ENCODE measurements around the gene EVC. TPM values are rescaled to one million over a fixed set of nuclear protein-coding genes. Genes with fewer than 3 reads are reported as not detected.

The EVC gene
- total RNA-seq, 1 experiment from 2014 or later = not detected

- no peaks in the 10 kb centered on the region for H3K4me1 Mint-ChIP-seq (ENCODE audit: low read depth, unreplicated experiment)
- no peaks in the 10 kb centered on the region for H3K36me3 Mint-ChIP-seq (ENCODE audit: insufficient read depth, unreplicated experiment)
- H3K27me3 Mint-ChIP-seq (ENCODE audit: unreplicated experiment) = no peaks in the 10 kb centered on the region
- H3K9me3 Mint-ChIP-seq (ENCODE audit: low read depth, unreplicated experiment) = peaks cover 3% of the 10 kb centered on the region
- no TSS peak for BruUV-seq (replicated peaks)
- no peak for DNase-seq
- intact Hi-C loops (cut with micrococcal nuclease; ENCODE audit: unreplicated experiment) = no loop called here
- no peak for TF ChIP-seq CTCF (IDR thresholded peaks at IDR 0.05; ENCODE audit: unreplicated experiment)
- CTCF ChIA-PET = no interaction called here
- no peak overlapping the region for H3K4me3 Mint-ChIP-seq (ENCODE audit: low read depth, unreplicated experiment)
- H3K27ac Mint-ChIP-seq (ENCODE audit: unreplicated experiment) = no peak overlapping the region
Observed at GRCh38 chr4:5796976-5797375, 86.0 kb downstream of the EVC start.

GRCh38 chr4:5797866-5798265, 86.9 kb downstream of the EVC start:
- no peaks in the 10 kb centered on the region for H3K4me1 Mint-ChIP-seq (ENCODE audit: low read depth, unreplicated experiment)
- no peak for DNase-seq
- CTCF ChIA-PET = interaction anchor here (0.5 kb wide), 1 partner anchor 1149 kb away, joined by 5 read pairs; no protein-coding TSS in a partner anchor
- no peaks in the 10 kb centered on the region for H3K27me3 Mint-ChIP-seq (ENCODE audit: unreplicated experiment)
- TF ChIP-seq CTCF (IDR thresholded peaks at IDR 0.05; ENCODE audit: unreplicated experiment) = no peak
- intact Hi-C loops (cut with micrococcal nuclease; ENCODE audit: unreplicated experiment) = no loop called here
- no peaks in the 10 kb centered on the region for H3K36me3 Mint-ChIP-seq (ENCODE audit: insufficient read depth, unreplicated experiment)
- peaks cover 3% of the 10 kb centered on the region for H3K9me3 Mint-ChIP-seq (ENCODE audit: low read depth, unreplicated experiment)
- H3K27ac Mint-ChIP-seq (ENCODE audit: unreplicated experiment) = no peak overlapping the region
- BruUV-seq (replicated peaks) = no TSS peak
- no peak overlapping the region for H3K4me3 Mint-ChIP-seq (ENCODE audit: low read depth, unreplicated experiment)

- no peak for DNase-seq
- intact Hi-C loops (cut with micrococcal nuclease; ENCODE audit: unreplicated experiment) = no loop called here
- CTCF ChIA-PET = no interaction called here
Observed at GRCh38 chr4:5798462-5798861, 87.5 kb downstream of the EVC start.

GRCh38 chr4:5798946-5799345, 87.9 kb downstream of the EVC start:
- Mint-ChIP-seq H3K4me3 (ENCODE audit: low read depth, unreplicated experiment) (no peak overlapping the region), H3K36me3 (ENCODE audit: insufficient read depth, unreplicated experiment) (no peaks in the 10 kb centered on the region), H3K27ac (ENCODE audit: unreplicated experiment) (no peak overlapping the region), H3K9me3 (ENCODE audit: low read depth, unreplicated experiment) (peaks cover 3% of the 10 kb centered on the region), H3K4me1 (ENCODE audit: low read depth, unreplicated experiment) (no peaks in the 10 kb centered on the region), H3K27me3 (ENCODE audit: unreplicated experiment) (no peaks in the 10 kb centered on the region)
- no peak for DNase-seq
- CTCF ChIA-PET = no interaction called here
- no TSS peak for BruUV-seq (replicated peaks)
- no peak for TF ChIP-seq CTCF (IDR thresholded peaks at IDR 0.05; ENCODE audit: unreplicated experiment)
- intact Hi-C loops (cut with micrococcal nuclease; ENCODE audit: unreplicated experiment) = no loop called here

More at GRCh38 chr4:5798462-5798861, 87.5 kb downstream of the EVC start:
- Mint-ChIP-seq H3K27me3 (ENCODE audit: unreplicated experiment) (no peaks in the 10 kb centered on the region), H3K4me3 (ENCODE audit: low read depth, unreplicated experiment) (no peak overlapping the region), H3K36me3 (ENCODE audit: insufficient read depth, unreplicated experiment) (no peaks in the 10 kb centered on the region), H3K27ac (ENCODE audit: unreplicated experiment) (no peak overlapping the region), H3K9me3 (ENCODE audit: low read depth, unreplicated experiment) (peaks cover 3% of the 10 kb centered on the region), H3K4me1 (ENCODE audit: low read depth, unreplicated experiment) (no peaks in the 10 kb centered on the region)
- no TSS peak for BruUV-seq (replicated peaks)
- no peak for TF ChIP-seq CTCF (IDR thresholded peaks at IDR 0.05; ENCODE audit: unreplicated experiment)

Data from Calu3 (cell line).